K562 (cell line): ENCODE measurements around the gene COL8A2. TPM values are rescaled to one million over a fixed set of nuclear protein-coding genes. Genes with fewer than 3 reads are reported as not detected.

Source experiments
- ARID4B ChIP-seq: sonication (generic); formaldehyde crosslinking; IDR thresholded peaks from 2 replicates; pipeline ENCODE4 v1.8.0; 2022; ENCODE audit warnings: mild to moderate bottlenecking, missing genetic modification reagents
- CLOCK ChIP-seq: fragments of 250-450 bp; sonication (Bioruptor Pico); IDR thresholded peaks from 2 replicates; pipeline ENCODE4 v1.4.0; 2020; ENCODE audit warnings: mild to moderate bottlenecking, moderate library complexity, borderline replicate concordance
- JUND ChIP-seq, 2 experiments: IDR thresholded peaks; 2 replicates in 1 of 2; 3 replicates in 1 of 2; pipeline ENCODE4 v1.6.1; 2011; ENCODE audit warnings: borderline replicate concordance in 2 of 2, low read depth in 2 of 2, low read length in 2 of 2, improper control_type of control experiment in 1 of 2, missing biosample characterization in 1 of 2, missing genetic modification characterization in 1 of 2, missing genetic modification reagents in 1 of 2
- MBD1 ChIP-seq: fragments of 250-450 bp; sonication (Bioruptor Pico); IDR thresholded peaks from 2 replicates; pipeline ENCODE4 v1.8.0; 2022; ENCODE audit warnings: inconsistent platforms
- MYC ChIP-seq, 2 experiments: fragments of 250-450 bp in 1 of 2; sonication (Bioruptor Pico) in 1 of 2; IDR thresholded peaks; 2 replicates each; pipeline versions ENCODE4 v1.5.1 to v1.6.1; 2012 to 2021; ENCODE audit warnings: low read depth in 2 of 2, borderline replicate concordance in 1 of 2, improper control_type of control experiment in 1 of 2, low read length in 1 of 2, mild to moderate bottlenecking in 1 of 2, moderate library complexity in 1 of 2
- RBM14 ChIP-seq: fragments of 200-400 bp; formaldehyde crosslinking; IDR thresholded peaks from 2 replicates; pipeline ENCODE4 v1.6.1; 2018; ENCODE audit warnings: low read depth, mild to moderate bottlenecking, low read length, moderate library complexity, borderline replicate concordance; ENCODE audit not compliant: insufficient read depth
- STAT5A ChIP-seq: IDR thresholded peaks from 2 replicates; pipeline ENCODE4 v1.6.1; 2012; ENCODE audit warnings: low read length, inconsistent platforms, borderline replicate concordance
- ZFP91 ChIP-seq: sonication (generic); formaldehyde crosslinking; IDR thresholded peaks from 2 replicates; pipeline ENCODE4 v1.8.0; 2022; ENCODE audit warnings: mild to moderate bottlenecking, missing genetic modification reagents
- ZNF124 ChIP-seq: sonication (generic); formaldehyde crosslinking; IDR thresholded peaks from 2 replicates; pipeline ENCODE4 v1.8.1; 2022; ENCODE audit warnings: missing genetic modification reagents
- ZNF165 ChIP-seq: fragments of 250-450 bp; sonication (Bioruptor Pico); IDR thresholded peaks from 2 replicates; pipeline ENCODE4 v1.4.0; 2020; ENCODE audit warnings: borderline replicate concordance
- ZNF384 ChIP-seq: IDR thresholded peaks from 2 replicates; pipeline ENCODE4 v1.6.1; 2012; ENCODE audit warnings: low read depth, low read length, improper control_type of control experiment
- ZNF655 ChIP-seq: fragments of 250-450 bp; sonication (Bioruptor Pico); IDR thresholded peaks from 2 replicates; pipeline ENCODE4 v1.5.0; 2021
- polyA plus RNA-seq, 8 experiments: library from polyadenylated mRNA; depleted of rRNA in 4 of 8; stranded (reverse) in 5 of 8; unstranded in 3 of 8; fragments of >200 nt; fragmentation: Nextera tagmentation in 2 of 8; fragmentation: Illumina TruSeq in 1 of 8; extraction: Ambion mirVana in 2 of 8; extraction: Trizol in 1 of 8; gene quantifications; 2 replicates each; pipeline versions ENCODE4 v1.2.1 to v1.2.3, GENCODE V29; 2011 to 2014; ENCODE audit warnings: inconsistent platforms in 1 of 8, missing spikeins in 1 of 8
- total RNA-seq, 7 experiments: library from RNA; depleted of rRNA in 6 of 7; stranded (reverse); fragments of >200 nt in 6 of 7; fragmentation: Illumina TruSeq in 2 of 7; extraction: Trizol in 2 of 7; gene quantifications; 2 replicates each; pipeline versions ENCODE4 v1.2.1 to v1.2.3, GENCODE V29; 2011 to 2021; ENCODE audit warnings: low replicate concordance in 1 of 7

The COL8A2 gene
- total and polyA plus RNA-seq, 9 of the 15 experiments (the other 6 are each of a cell fraction or from before 2014, with no cell fraction given): 0.03 to 0.14 (median 0.04) TPM; not detected in 5

- peak; percentile 100 for TF ChIP-seq ARID4B (CRISPR knock-in tag)
- TF ChIP-seq ZNF124 (CRISPR knock-in tag): no peak
- no peak for TF ChIP-seq ZNF384
- TF ChIP-seq ZFP91: no peak
- peak; percentile 95 for TF ChIP-seq MYC (IDR thresholded peaks at IDR 0.05; ENCODE audit: low read depth, low read length)
- no peak for TF ChIP-seq MYC (CRISPR knock-in tag; IDR thresholded peaks at IDR 0.05; ENCODE audit: borderline replicate concordance, low read depth)
- no peak for TF ChIP-seq MBD1 (CRISPR knock-in tag)
- TF ChIP-seq CLOCK (CRISPR knock-in tag): no peak
- no peak for TF ChIP-seq ZNF165 (CRISPR knock-in tag)
- peak; percentile 58; the same call in 1 of the 2 replicates for TF ChIP-seq STAT5A
- no peak for TF ChIP-seq RBM14
- no peak for TF ChIP-seq ZNF655
- TF ChIP-seq JUND (IDR thresholded peaks at IDR 0.05; ENCODE audit: borderline replicate concordance, low read depth, low read length): peak; percentile 74
- no peak; the same call in 2 of the 3 replicates for TF ChIP-seq JUND (tag; IDR thresholded peaks at IDR 0.05; ENCODE audit: borderline replicate concordance, low read depth, low read length)
Observed at GRCh38 chr1:36088577-36089392, 36.2 kb downstream of the COL8A2 start, which contains the start of gene ADPRS (continued).
